DMS79 (cell line): ENCODE data around the gene BBS1.
A peak's percentile ranks its signal among the peaks of the same experiment; 100 is the strongest.

Experiments
- DNase-seq: peaks from one replicate; lab custom pipeline; 2025; lab: John Stamatoyannopoulos, UW

Gene BBS1

DNA sequence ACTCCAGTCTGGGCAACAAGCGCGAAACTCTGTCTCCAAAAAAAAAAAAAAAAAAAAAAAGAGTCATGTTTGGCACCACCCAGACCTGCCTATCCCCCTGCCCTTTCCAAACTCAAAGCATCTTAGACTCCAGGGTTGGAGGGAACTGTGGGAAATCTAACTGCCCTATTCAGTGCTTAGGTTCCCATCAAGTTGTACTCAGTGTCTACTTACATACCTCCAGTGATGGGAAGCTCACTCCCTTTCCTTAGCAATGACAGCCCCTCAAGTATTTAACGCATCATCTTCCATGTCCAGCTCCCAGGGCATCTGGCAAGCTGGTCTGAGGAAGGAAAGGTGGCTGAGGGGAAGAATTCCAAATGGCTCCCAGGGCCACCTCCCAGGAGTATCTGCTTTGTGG, 39.3 kb downstream of the BBS1 start:
- no peak for DNase-seq

DNA sequence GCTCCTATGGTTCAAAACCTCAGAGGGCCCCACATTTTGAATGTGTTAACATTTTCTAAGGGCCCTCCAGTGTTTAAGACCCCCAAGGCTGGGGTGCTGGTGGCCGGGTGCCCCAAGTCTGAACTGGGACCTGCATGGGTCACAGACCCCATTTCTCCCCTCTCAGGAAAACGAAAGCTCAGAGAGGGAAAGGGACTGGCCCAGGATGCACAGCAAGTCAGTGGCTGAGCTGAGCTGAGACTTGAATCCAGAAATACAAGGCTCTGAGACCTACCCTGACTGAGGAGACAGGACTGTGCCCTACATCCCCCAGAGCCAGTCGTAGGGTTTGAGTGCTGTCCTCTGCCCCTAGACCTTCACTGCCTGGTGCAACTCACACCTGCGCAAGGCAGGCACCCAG, 40.5 kb downstream of the BBS1 start:
- no peak for DNase-seq

DNA sequence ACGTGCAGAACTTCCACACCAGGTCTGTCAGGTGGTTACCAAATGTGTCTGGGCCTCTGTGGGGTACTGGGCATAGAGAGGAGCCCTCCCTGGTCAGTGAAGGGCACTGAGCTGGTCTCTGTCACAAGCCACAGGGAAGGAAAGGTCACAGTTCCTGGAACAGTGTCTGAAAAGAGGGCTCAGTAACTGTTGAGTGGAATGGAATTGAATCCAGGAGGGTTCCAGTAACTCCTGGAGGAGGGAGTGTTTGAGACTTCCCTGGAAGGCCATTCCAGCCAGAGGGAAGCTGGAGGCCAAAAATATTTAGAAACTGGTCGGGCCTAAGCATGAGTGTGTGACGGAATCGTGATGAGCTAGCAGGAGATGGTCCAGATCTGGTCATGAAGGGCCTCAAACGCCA, 44.2 kb downstream of the BBS1 start:
- no peak for DNase-seq

DNA sequence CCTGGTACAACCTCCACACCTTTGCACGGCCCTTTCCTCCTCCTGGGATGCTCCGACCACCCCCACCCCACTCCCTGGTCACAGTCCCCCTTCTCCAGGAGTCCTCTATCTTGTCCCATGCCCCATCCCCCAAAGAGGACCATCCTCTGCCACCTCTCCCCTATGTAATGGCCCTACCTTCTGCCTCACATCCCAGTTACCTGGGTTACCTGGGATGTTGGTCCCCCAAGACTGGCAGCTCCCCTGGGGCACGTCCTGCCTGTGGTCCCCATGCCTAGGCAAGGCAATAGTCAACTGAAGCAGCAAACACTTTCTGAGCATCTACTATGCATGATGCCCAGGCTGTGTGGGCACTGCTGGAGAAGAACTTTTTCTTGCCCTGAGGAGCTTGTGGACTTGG, 45.0 kb downstream of the BBS1 start:
- no peak for DNase-seq

DNA sequence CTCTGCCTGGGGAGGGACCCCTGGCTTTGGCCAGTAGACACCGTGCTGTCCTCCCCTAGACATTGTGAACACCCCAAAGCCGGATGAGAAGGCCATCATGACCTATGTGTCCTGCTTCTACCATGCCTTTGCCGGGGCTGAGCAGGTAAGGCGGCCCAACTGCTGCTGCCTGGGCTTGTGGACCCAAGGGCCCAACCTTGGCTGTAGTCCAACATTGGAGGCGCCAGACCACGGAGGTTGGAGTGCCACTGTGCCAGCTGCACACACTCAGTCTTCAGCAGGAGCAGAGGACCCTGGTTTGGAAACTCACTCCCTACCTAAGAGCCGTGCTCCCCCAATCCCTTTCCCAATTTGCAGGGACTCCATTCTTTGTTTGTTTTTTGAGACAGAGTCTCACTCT, 45.7 kb downstream of the BBS1 start:
- peak; percentile 59 for DNase-seq

DNA sequence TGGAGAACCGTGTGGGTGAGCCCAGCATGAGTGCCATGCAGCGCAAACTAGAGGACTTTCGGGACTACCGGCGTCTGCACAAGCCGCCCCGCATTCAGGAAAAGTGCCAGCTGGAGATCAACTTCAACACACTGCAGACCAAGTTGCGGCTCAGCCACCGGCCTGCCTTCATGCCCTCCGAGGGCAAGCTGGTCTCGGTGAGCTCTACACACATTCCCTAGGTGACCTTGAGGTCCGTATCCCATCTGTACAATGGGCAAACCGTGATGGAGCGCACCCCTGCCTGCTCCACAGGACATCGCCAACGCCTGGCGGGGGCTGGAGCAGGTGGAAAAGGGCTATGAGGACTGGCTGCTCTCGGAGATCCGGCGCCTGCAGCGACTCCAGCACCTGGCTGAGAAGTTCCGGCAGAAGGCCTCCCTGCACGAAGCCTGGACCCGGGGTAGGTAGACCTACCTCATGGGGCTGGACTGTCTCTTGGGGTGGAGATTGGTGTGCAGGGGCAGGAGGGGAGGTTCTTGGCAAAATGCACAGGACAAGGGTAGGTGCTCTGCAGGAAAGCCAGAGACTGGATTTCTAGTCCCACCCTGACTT, 47.4 kb downstream of the BBS1 start:
- DNase-seq: no peak

DNA sequence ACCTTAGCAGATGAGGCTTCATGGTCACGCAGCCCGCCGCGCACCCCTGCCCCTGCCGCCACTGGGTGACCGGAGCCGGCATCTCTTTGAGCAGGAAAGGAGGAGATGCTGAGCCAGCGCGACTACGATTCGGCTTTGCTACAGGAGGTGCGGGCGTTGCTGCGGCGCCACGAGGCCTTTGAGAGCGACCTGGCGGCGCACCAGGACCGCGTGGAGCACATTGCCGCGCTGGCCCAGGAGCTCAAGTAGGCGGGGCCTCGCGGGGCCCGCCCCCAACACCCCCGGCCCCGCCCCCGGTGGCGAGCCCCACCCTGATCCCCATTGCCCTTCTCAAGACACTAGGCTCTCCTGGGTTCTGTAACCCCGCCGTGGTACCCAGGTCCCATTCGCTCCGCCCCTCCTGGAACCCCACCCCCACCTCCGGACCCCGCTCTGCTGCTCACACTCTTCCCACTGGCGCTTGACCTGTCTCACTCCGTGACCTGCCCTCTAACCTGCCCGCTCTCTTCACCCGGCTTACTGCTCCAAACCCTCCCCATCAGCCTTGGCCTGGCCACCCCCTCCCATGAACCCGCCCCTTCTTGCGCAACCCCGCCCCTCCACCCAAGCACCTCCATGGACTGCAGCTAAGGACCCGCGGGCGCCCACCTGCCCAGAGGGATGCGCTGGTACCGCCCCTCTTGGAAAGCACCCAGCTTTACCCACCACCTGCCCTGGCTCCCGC, 48.9 kb downstream of the BBS1 start:
- DNase-seq: no peak

DNA sequence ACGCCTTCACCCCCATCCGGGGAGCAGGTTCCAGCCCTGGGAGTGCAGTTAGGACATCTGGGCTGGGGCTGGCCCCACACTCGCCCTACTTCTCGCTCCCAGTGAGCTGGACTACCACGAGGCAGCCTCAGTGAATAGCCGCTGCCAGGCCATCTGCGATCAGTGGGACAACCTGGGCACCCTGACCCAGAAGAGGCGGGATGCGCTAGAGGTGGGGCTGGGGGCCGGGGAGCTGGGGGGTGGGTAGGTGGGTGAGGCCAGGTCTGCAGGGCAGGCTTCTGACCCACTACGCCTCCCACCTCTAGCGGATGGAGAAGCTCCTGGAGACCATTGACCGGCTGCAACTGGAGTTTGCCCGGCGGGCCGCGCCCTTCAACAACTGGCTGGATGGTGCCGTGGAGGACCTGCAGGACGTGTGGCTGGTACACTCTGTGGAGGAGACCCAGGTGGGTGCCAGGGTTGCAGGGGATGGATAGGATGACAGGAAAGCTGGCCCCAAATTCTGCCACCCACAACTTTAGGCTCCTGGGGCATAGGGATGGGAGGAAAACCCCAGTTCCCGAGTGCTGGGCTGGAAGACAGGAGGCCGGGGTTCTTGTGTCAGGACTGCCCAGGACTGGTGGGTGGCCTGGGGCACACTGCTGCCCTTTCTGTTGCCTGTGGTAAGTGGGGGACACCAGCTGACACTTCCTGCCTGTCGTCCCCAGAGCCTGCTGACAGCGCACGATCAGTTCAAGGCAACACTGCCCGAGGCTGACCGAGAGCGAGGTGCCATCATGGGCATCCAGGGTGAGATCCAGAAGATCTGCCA, 49.6 kb downstream of the BBS1 start:
- DNase-seq: no peak

GRCh38 chr11:66561178-66561974, 50.9 kb downstream of the BBS1 start:
- DNase-seq: no peak

DNA sequence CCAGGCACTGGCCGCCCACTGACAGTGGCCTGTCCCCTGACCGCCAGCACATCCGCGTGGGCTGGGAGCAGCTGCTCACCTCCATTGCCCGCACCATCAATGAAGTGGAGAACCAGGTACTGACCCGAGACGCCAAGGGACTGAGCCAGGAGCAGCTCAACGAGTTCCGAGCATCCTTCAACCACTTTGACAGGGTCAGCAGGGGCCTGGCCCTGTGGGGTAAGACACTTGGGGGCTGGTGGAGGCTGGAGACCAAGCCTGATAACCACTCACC, 51.5 kb downstream of the BBS1 start:
- DNase-seq: no peak

DNA sequence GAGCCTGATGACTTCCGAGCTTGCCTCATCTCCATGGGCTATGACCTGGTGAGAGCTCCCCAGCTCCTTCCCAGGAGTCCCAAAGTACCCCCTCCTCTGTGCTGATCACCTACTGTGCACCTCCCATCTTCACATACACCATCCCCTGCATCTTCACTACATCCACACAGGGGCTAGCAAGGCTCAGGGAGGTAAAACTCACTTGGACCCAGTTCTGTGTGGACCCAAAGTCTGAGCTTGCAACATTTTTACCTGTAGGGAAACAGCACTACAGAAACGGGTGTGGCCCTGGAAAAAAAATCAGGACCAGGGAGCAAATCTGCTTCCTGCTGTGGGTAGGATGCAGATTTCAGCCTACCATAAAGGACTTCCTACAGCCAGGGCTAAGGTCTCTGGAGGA, 51.8 kb downstream of the BBS1 start:
- DNase-seq: no peak

DNA sequence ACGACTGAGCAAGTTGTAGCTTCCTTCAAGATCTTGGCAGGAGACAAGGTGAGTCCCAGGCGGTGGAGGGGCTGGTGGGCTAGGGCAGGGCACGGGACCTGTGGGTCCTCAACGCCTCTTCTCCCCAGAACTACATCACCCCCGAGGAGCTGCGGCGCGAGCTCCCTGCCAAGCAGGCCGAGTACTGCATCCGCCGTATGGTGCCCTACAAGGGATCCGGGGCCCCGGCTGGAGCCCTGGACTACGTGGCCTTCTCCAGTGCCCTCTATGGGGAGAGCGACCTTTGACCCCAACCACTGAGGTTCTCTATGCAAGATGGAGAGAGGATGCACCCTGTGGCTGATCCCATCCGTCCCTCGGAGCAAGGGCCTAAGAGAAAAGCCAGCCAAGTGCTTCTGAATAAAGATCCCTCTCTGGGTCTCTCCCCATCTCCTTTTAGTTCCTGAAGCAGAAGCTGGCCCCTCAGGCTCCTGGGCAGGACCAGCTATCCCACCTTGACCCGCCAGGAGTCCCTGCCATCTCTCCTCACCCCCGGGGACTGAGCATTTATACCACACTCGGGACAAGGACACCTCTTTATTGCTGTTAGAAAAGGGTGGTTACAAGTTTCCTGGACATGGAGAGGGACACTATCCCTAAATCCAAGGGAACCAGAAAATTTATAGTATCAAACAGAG, 52.6 kb downstream of the BBS1 start:
- no peak for DNase-seq

GRCh38 chr11:66563832-66564231, 53.4 kb downstream of the BBS1 start:
- DNase-seq: no peak

- no peak for DNase-seq
Measured at GRCh38 chr11:66564538-66564937, 54.1 kb downstream of the BBS1 start.

DNA sequence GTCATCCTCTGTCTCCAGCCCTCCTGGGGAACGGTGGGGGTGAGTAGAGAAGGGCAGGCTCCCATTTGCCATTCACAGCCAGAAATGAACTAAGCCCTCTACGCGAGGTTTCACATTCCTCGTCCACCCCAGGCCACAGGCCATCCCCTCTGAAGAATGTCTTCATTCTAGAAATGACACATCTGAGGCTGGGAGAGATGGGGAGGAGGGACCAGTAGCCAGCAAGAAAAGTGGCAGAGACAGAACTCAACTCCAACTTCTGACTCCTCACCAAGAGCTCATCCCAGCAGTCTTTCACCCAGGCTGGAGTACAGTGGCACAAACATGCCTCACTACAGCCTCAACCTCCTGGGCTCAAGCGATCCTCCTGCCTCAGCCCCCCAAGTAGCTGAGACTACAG, 54.5 kb downstream of the BBS1 start:
- no peak for DNase-seq

DNA sequence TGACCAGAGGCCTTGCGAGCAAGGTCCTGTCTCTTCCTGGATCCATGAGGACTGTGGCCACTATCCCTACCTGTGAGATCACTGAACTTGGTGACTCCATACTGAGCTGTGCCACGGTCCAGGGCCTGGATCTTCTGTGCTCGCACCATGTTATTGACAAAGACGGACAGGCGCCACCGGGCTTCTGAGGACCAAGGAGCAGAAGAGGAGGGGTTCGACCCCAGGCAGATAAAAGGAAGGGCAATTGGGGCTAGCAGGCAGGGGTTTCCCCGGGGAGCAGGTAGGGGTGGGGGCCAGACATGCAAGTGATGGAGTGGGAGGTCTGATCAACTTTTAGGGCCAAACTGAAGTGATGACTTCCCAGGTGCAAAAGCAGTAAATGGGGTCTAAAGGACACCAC, 55.8 kb downstream of the BBS1 start:
- no peak for DNase-seq

- no peak for DNase-seq
Measured at GRCh38 chr11:66567787-66568123, 57.3 kb downstream of the BBS1 start.

- peak; percentile 36 for DNase-seq
Measured at GRCh38 chr11:66568124-66568916, 57.9 kb downstream of the BBS1 start, which contains the start of gene CTSF. Gene CTSF (minus strand): TSS chr11:66568606. CDS start chr11:66568486, 120 bp downstream.

DNA sequence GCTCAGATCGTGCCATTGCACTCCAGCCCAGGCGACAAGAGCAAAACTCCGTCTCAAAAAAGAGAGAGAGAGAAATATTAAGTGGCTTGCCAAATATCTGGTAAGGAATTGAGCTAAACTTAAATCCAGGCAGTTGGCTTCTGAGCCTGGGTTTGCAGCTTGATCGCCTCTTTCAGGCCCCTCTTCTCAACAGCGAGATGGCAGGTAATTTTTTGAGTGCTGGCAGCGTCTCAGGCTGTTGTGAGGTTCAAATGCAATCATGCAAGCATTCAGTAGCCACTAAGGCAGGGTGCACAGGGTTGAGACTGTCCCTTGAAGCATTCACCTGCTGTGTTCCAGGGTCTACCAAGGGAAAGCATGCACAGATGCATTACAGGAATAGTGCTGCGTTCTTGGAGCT, 58.6 kb downstream of the BBS1 start:
- no peak for DNase-seq

GRCh38 chr11:66570079-66570849, 59.8 kb downstream of the BBS1 start:
- DNase-seq: no peak

GRCh38 chr11:66570850-66571180, 60.4 kb downstream of the BBS1 start:
- DNase-seq: no peak
